ENCODE results near the gene EVA1A. TPM values are rescaled to one million over a fixed set of nuclear protein-coding genes. Genes with fewer than 3 reads are reported as not detected.
A peak's percentile ranks its signal among the peaks of the same experiment; 100 is the strongest.

The EVA1A gene
- polyA plus RNA-seq, 1 donor (not counting 4 experiments of a cell fraction or from before 2014, with no cell fraction given): 11.5 TPM

- H3K4me2 ChIP-seq (ENCODE audit: control insufficient read depth, extremely low read depth, insufficient read depth, low read depth, low read length): no peak overlapping the region
Measured at GRCh38 chr2:75464348-75464946, 96.3 kb downstream of the EVA1A start.

GRCh38 chr2:75462721-75463120 is 98.0 kb downstream of the EVA1A start:
- no peak for DNase-seq (ENCODE audit: low read depth, low spot score)
- no peaks in the 10 kb centered on the region for H3K9me3 ChIP-seq (ENCODE audit: control insufficient read depth, low read depth, low read length)
- no peaks in the 10 kb centered on the region for H3K36me3 ChIP-seq (ENCODE audit: control insufficient read depth in 2 of 2, extremely low read depth in 1 of 2, insufficient read depth in 2 of 2, low read length in 2 of 2)
- H3K4me1 ChIP-seq (ENCODE audit: control insufficient read depth, extremely low read depth, insufficient read depth, low read length): no peaks in the 10 kb centered on the region
- no peak overlapping the region for H3K27ac ChIP-seq (ENCODE audit: control insufficient read depth, insufficient read depth, low read length)
- no peaks in the 10 kb centered on the region for H3K9me1 ChIP-seq (ENCODE audit: control insufficient read depth, extremely low read depth, insufficient read depth, low read length)
- TF ChIP-seq, protein P1, sequence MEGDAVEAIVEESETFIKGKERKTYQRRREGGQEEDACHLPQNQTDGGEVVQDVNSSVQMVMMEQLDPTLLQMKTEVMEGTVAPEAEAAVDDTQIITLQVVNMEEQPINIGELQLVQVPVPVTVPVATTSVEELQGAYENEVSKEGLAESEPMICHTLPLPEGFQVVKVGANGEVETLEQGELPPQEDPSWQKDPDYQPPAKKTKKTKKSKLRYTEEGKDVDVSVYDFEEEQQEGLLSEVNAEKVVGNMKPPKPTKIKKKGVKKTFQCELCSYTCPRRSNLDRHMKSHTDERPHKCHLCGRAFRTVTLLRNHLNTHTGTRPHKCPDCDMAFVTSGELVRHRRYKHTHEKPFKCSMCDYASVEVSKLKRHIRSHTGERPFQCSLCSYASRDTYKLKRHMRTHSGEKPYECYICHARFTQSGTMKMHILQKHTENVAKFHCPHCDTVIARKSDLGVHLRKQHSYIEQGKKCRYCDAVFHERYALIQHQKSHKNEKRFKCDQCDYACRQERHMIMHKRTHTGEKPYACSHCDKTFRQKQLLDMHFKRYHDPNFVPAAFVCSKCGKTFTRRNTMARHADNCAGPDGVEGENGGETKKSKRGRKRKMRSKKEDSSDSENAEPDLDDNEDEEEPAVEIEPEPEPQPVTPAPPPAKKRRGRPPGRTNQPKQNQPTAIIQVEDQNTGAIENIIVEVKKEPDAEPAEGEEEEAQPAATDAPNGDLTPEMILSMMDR (optimal IDR thresholded peaks at IDR 0.05 in 1 of 3, IDR thresholded peaks at IDR 0.05 in 1 of 3, conservative IDR thresholded peaks at IDR 0.05 in 1 of 3; ENCODE audit: extremely low read depth in 1 of 3, insufficient read depth in 2 of 3, low read length in 3 of 3): no peak
- TF ChIP-seq EZH2 (IDR thresholded peaks at IDR 0.05; ENCODE audit: low read length): no peak
- H3K4me2 ChIP-seq (ENCODE audit: control insufficient read depth, extremely low read depth, insufficient read depth, low read depth, low read length): no peak overlapping the region
- no peak overlapping the region for H3K9ac ChIP-seq (ENCODE audit: control insufficient read depth, extremely low read depth, insufficient read depth, low read length)
- no peak overlapping the region for H3K4me3 ChIP-seq (ENCODE audit: control insufficient read depth in 2 of 3, extremely low read depth in 1 of 3, insufficient read depth in 2 of 3, low read depth in 1 of 3, low read length in 3 of 3)
- peaks cover 5% of the 10 kb centered on the region for H3K27me3 ChIP-seq (ENCODE audit: control insufficient read depth, extremely low read depth, insufficient read depth, low read length)
- no peaks in the 10 kb centered on the region for H4K20me1 ChIP-seq (ENCODE audit: control insufficient read depth, extremely low read depth, insufficient read depth, low read length)
- dilution Hi-C loops (cut with MboI; ENCODE audit: extremely low pct_ligation_motif_present, low sequenced_read_pairs): no loop called here
- H3K79me2 ChIP-seq (ENCODE audit: control insufficient read depth, insufficient read depth, low read length): no peaks in the 10 kb centered on the region
- no peak for FAIRE-seq
- H2AFZ ChIP-seq (ENCODE audit: control insufficient read depth, low read length): no peak overlapping the region

More at GRCh38 chr2:75464348-75464946, 96.3 kb downstream of the EVA1A start:
- no peaks in the 10 kb centered on the region for H3K36me3 ChIP-seq (ENCODE audit: control insufficient read depth in 2 of 2, extremely low read depth in 1 of 2, insufficient read depth in 2 of 2, low read length in 2 of 2)
- no peak for TF ChIP-seq EZH2 (IDR thresholded peaks at IDR 0.05; ENCODE audit: low read length)
- TF ChIP-seq, protein P1 (optimal IDR thresholded peaks at IDR 0.05 in 1 of 3, IDR thresholded peaks at IDR 0.05 in 1 of 3, conservative IDR thresholded peaks at IDR 0.05 in 1 of 3; ENCODE audit: extremely low read depth in 1 of 3, insufficient read depth in 2 of 3, low read length in 3 of 3): peak in 2 of 3 experiments; percentile 64 to 69
- H3K9me1 ChIP-seq (ENCODE audit: control insufficient read depth, extremely low read depth, insufficient read depth, low read length): no peaks in the 10 kb centered on the region
- peaks cover 5% of the 10 kb centered on the region for H3K27me3 ChIP-seq (ENCODE audit: control insufficient read depth, extremely low read depth, insufficient read depth, low read length)
- dilution Hi-C loops (cut with MboI; ENCODE audit: extremely low pct_ligation_motif_present, low sequenced_read_pairs): no loop called here
- H3K4me3 ChIP-seq (ENCODE audit: control insufficient read depth in 2 of 3, extremely low read depth in 1 of 3, insufficient read depth in 2 of 3, low read depth in 1 of 3, low read length in 3 of 3): no peak overlapping the region
- H3K9ac ChIP-seq (ENCODE audit: control insufficient read depth, extremely low read depth, insufficient read depth, low read length): no peak overlapping the region
- no peak for FAIRE-seq
- no peak overlapping the region for H2AFZ ChIP-seq (ENCODE audit: control insufficient read depth, low read length)
- H3K27ac ChIP-seq (ENCODE audit: control insufficient read depth, insufficient read depth, low read length): no peak overlapping the region
- no peaks in the 10 kb centered on the region for H4K20me1 ChIP-seq (ENCODE audit: control insufficient read depth, extremely low read depth, insufficient read depth, low read length)
- H3K4me1 ChIP-seq (ENCODE audit: control insufficient read depth, extremely low read depth, insufficient read depth, low read length): no peaks in the 10 kb centered on the region
- no peak for DNase-seq (ENCODE audit: low read depth, low spot score)
- H3K9me3 ChIP-seq (ENCODE audit: control insufficient read depth, low read depth, low read length): no peaks in the 10 kb centered on the region
- no peaks in the 10 kb centered on the region for H3K79me2 ChIP-seq (ENCODE audit: control insufficient read depth, insufficient read depth, low read length)
